GM13976 (cell line): Measurements from ENCODE around the gene CACNB2.

Experiments
- DNase-seq: peaks from one replicate; pipeline ENCODE4 v3.0.0; 2012; ENCODE audit warnings: low spot score
- in situ Hi-C: fragments of 300-500 bp; cut with MboI; formaldehyde crosslinking; loops from one replicate; pipeline ENCODE4 v1.12.0; 2022; ENCODE audit warnings: low sequenced_read_pairs, mixed read lengths, inconsistent platforms; ENCODE audit not compliant: unreplicated experiment
- TF ChIP-seq, protein P1 (sequence below): IDR thresholded peaks from 2 replicates; pipeline ENCODE4 v1.5.1; 2012; ENCODE audit warnings: borderline replicate concordance, mild to moderate bottlenecking; ENCODE audit not compliant: insufficient read depth; ENCODE audit errors: extremely low read depth, missing control alignments, control extremely low read depth

The CACNB2 gene

DNA sequence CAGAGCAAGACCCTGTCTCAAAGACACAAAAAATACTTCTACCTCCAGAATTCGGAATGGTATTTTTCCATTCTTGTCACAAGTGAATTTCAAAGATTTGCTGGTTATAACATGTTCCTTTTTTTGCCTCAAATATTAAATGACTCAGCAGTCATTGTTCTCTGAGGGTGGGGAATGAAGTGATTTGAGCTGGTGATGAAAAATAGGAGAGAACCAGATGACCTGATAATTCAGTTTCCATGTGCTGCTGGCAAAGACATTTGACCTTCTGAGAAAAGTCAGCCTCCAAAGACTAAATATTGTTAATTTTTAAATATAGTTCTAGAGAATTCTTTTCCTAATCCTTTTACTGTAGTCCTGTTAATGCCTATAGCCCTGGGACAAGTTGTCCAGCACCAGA lies 78.9 kb downstream of the CACNB2 start:
- TF ChIP-seq, protein P1, sequence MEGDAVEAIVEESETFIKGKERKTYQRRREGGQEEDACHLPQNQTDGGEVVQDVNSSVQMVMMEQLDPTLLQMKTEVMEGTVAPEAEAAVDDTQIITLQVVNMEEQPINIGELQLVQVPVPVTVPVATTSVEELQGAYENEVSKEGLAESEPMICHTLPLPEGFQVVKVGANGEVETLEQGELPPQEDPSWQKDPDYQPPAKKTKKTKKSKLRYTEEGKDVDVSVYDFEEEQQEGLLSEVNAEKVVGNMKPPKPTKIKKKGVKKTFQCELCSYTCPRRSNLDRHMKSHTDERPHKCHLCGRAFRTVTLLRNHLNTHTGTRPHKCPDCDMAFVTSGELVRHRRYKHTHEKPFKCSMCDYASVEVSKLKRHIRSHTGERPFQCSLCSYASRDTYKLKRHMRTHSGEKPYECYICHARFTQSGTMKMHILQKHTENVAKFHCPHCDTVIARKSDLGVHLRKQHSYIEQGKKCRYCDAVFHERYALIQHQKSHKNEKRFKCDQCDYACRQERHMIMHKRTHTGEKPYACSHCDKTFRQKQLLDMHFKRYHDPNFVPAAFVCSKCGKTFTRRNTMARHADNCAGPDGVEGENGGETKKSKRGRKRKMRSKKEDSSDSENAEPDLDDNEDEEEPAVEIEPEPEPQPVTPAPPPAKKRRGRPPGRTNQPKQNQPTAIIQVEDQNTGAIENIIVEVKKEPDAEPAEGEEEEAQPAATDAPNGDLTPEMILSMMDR: no peak
- DNase-seq: no peak
- in situ Hi-C loops: no loop called here

DNA sequence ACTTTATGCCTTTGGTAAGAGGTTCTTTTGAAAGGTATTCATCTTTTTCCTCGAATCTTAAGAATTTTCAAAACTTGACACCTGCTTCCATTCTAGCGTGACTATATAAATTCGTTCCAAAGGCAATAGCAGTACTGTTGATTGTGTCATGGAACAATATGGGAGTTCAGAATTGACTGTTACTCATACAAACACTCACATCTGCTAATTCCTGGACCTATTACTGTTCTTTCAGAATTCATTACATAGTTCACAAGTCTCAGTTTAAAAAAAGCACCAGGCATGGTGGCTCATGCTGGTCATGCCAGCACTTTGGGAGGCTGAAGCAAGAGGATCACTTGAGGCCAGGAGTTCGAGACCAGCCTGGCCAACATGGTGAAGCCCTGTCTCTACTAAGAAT lies 80.9 kb downstream of the CACNB2 start:
- in situ Hi-C loops: no loop called here
- DNase-seq: no peak
- TF ChIP-seq, protein P1: no peak

DNA sequence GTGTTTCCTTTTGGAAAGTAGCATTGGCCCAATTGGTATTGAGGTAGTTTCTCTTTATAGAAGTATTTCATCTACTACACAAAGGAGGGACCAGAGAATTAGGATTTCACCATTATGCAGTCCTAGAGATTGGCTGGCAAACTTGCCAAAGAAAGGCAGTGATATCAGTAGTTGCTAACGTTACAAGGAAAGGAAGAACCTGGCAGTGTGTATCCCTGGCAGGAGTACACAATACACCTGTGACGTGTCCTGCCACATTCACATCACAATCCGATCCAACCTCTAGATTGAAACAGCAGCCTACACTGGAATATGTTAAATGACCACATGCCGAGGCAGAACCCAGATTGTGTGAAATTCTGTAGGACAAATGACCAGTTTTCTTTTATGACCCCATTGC lies 81.7 kb downstream of the CACNB2 start:
- TF ChIP-seq, protein P1: no peak
- in situ Hi-C loops: no loop called here
- DNase-seq: no peak

DNA sequence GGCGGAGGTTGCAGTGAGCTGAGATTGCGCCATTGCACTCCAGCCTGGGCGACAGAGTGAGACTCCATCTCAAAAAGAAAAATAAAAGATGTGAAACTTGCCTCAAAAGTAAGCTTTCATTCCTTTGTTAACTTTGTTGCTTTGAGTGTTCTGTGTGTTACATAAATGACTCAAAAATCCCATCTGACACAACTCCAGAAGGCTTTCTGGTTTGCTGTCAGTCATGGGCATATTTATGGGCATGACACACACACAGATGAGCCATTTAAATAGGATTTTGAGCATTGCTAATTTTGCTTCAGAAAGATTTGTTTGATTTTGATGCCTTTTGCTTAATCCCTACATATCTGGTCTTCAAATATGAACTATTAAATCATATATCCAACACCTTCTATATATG lies 82.6 kb downstream of the CACNB2 start:
- in situ Hi-C loops: no loop called here
- TF ChIP-seq, protein P1: no peak
- DNase-seq: no peak

DNA sequence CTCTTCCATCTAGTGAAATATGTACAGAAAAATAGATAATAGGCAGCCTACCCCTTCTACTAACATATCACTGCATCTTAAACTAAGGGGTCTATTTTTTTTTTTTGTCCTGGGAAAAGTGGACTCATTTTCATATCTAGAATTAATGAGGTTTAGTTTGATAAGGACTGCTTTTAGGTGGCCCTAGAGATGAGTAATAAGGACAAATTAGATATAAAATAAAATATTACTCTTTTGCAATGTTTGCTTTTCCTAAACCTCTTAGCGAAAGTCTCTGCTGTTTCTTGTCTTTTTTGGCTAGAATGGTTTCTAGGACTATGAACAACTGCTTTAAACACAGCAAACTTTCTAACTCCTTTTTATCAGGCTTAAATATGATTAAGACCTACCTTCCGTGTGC lies 83.7 kb downstream of the CACNB2 start:
- no peak for DNase-seq
- in situ Hi-C loops: no loop called here
- TF ChIP-seq, protein P1: no peak

DNA sequence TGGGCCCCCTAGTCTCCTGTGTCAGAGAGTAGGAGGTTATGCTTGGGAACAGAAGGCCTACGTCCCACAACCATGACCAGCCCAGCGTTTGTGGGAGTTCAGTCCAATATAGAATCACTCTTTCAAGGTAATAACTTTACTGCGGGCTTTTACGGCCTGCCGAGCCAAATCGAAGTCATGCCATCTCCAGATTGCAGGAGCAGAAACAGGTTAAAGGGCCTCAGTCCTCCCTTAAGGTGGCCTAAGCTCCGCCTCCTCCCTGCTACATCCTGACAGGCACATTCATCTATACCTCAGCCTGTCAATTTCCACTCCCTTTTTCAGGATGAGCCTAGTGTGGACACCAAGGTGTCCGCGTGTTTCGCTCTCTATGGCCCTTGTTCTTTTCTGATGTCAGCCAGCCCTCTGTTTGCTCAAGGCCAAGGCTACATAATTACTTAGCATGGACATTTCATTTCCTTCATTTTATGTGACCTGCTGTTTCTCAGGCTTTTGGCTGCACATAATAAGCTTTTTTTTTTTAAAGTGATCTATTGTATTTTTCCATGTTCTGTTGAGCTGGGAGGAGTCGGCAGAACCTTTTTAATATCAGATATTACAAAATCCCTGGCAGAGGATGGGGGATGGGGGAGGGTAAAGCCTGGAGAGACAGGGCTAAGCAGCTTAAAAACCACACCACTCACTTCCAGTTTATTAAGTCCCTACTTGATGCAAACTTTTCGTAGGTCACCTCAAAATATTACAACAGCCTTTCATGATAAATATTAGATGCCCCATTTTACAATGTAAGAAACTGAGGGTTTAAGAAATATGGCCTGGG lies 84.6 kb downstream of the CACNB2 start:
- DNase-seq: no peak
- in situ Hi-C loops: loop anchor here (25.0 kb wide), 1 partner anchor 613 kb away; the partner anchor contains the start of gene HACD1
- TF ChIP-seq, protein P1: no peak
